22Rv1 (cell line): Measurements from ENCODE around the gene PHF5A.

Source experiments
- CTCF ChIP-seq: fragments of 450-650 bp; IDR thresholded peaks from 2 replicates; pipeline ENCODE4 v1.5.1; 2017; ENCODE audit warnings: mild to moderate bottlenecking
- ZFX ChIP-seq: fragments of 450-650 bp; IDR thresholded peaks from 2 replicates; pipeline ENCODE4 v1.6.1; 2017; ENCODE audit warnings: antibody characterized with exemption, borderline replicate concordance

GRCh38 chr22:41435560-41435959 lies 32.9 kb downstream of the PHF5A start:
- TF ChIP-seq CTCF (no peak), ZFX (no peak)
